Activated naive CD8-positive, alpha-beta T cell treated with anti-CD3 and anti-CD28 coated beads for 36 hours (primary cell): ENCODE measurements around the gene KLHL29. TPM values are rescaled to one million over a fixed set of nuclear protein-coding genes. Genes with fewer than 3 reads are reported as not detected.

Experiments
- DNase-seq: peaks from one replicate; pipeline ENCODE4 v3.0.0; 2021
- H3K27ac Mint-ChIP-seq: one replicate; pipeline ENCODE4 v1.8.0; 2022; ENCODE audit warnings: mild to moderate bottlenecking, moderate library complexity, mixed read lengths
- H3K27me3 Mint-ChIP-seq: one replicate; pipeline ENCODE4 v1.8.0; 2022; ENCODE audit warnings: mild to moderate bottlenecking, mixed read lengths
- H3K36me3 Mint-ChIP-seq: one replicate; pipeline ENCODE4 v1.8.0; 2021; ENCODE audit warnings: mild to moderate bottlenecking, mixed read lengths
- H3K4me1 Mint-ChIP-seq: one replicate; pipeline ENCODE4 v1.8.0; 2021; ENCODE audit warnings: mixed read lengths
- H3K4me3 Mint-ChIP-seq: one replicate; pipeline ENCODE4 v1.8.0; 2022; ENCODE audit warnings: mild to moderate bottlenecking, moderate library complexity, mixed read lengths
- H3K9me3 Mint-ChIP-seq: one replicate; pipeline ENCODE4 v1.8.0; 2022; ENCODE audit warnings: mixed read lengths
- total RNA-seq, 2 experiments: library from RNA; stranded (reverse); gene quantifications; one replicate each; pipeline ENCODE4 v1.2.3, GENCODE V29; 2021

KLHL29 gene
- total RNA-seq, 2 experiments from 2014 or later = 1.2 to 1.5 TPM

- Mint-ChIP-seq H3K27ac (no peak overlapping the region), H3K9me3 (no peaks in the 10 kb centered on the region), H3K4me1 (no peaks in the 10 kb centered on the region), H3K27me3 (no peaks in the 10 kb centered on the region), H3K4me3 (no peak overlapping the region), H3K36me3 (no peaks in the 10 kb centered on the region)
- no peak for DNase-seq
Observed at GRCh38 chr2:23585273-23586170, 200.5 kb downstream of the KLHL29 start.

GRCh38 chr2:23586741-23587306 lies 201.8 kb downstream of the KLHL29 start:
- H3K27ac Mint-ChIP-seq = no peak overlapping the region
- H3K36me3 Mint-ChIP-seq = no peaks in the 10 kb centered on the region
- no peak overlapping the region for H3K4me3 Mint-ChIP-seq
- DNase-seq = no peak
- no peaks in the 10 kb centered on the region for H3K27me3 Mint-ChIP-seq
- no peaks in the 10 kb centered on the region for H3K9me3 Mint-ChIP-seq
- H3K4me1 Mint-ChIP-seq = no peaks in the 10 kb centered on the region

- Mint-ChIP-seq H3K27ac (no peak overlapping the region), H3K9me3 (no peaks in the 10 kb centered on the region), H3K4me3 (no peak overlapping the region), H3K36me3 (no peaks in the 10 kb centered on the region), H3K4me1 (no peaks in the 10 kb centered on the region), H3K27me3 (no peaks in the 10 kb centered on the region)
- DNase-seq = no peak
Observed at GRCh38 chr2:23587341-23587880, 202.4 kb downstream of the KLHL29 start.

- no peaks in the 10 kb centered on the region for H3K27me3 Mint-ChIP-seq
- H3K4me1 Mint-ChIP-seq = no peaks in the 10 kb centered on the region
- no peaks in the 10 kb centered on the region for H3K36me3 Mint-ChIP-seq
- H3K4me3 Mint-ChIP-seq = no peak overlapping the region
- no peak for DNase-seq
- no peak overlapping the region for H3K27ac Mint-ChIP-seq
- no peaks in the 10 kb centered on the region for H3K9me3 Mint-ChIP-seq
Observed at GRCh38 chr2:23588106-23588505, 203.1 kb downstream of the KLHL29 start.

- H3K4me3 Mint-ChIP-seq = no peak overlapping the region
Observed at GRCh38 chr2:23588508-23589201, 203.7 kb downstream of the KLHL29 start.

GRCh38 chr2:23589220-23589647 lies 204.3 kb downstream of the KLHL29 start:
- DNase-seq = no peak
- no peaks in the 10 kb centered on the region for H3K36me3 Mint-ChIP-seq
- no peak overlapping the region for H3K4me3 Mint-ChIP-seq
- no peaks in the 10 kb centered on the region for H3K27me3 Mint-ChIP-seq
- no peak overlapping the region for H3K27ac Mint-ChIP-seq
- no peaks in the 10 kb centered on the region for H3K9me3 Mint-ChIP-seq
- no peaks in the 10 kb centered on the region for H3K4me1 Mint-ChIP-seq

More at GRCh38 chr2:23588508-23589201, 203.7 kb downstream of the KLHL29 start:
- no peaks in the 10 kb centered on the region for H3K4me1 Mint-ChIP-seq
- no peak for DNase-seq
- no peak overlapping the region for H3K27ac Mint-ChIP-seq
- no peaks in the 10 kb centered on the region for H3K27me3 Mint-ChIP-seq
- H3K9me3 Mint-ChIP-seq = no peaks in the 10 kb centered on the region
- H3K36me3 Mint-ChIP-seq = no peaks in the 10 kb centered on the region

- H3K4me1 Mint-ChIP-seq = no peaks in the 10 kb centered on the region
Observed at GRCh38 chr2:23589739-23590138, 204.8 kb downstream of the KLHL29 start.

GRCh38 chr2:23590241-23590869 lies 205.4 kb downstream of the KLHL29 start:
- no peaks in the 10 kb centered on the region for H3K9me3 Mint-ChIP-seq
- H3K4me3 Mint-ChIP-seq = no peak overlapping the region
- H3K27me3 Mint-ChIP-seq = no peaks in the 10 kb centered on the region
- no peaks in the 10 kb centered on the region for H3K4me1 Mint-ChIP-seq
- no peak for DNase-seq
- no peak overlapping the region for H3K27ac Mint-ChIP-seq
- no peaks in the 10 kb centered on the region for H3K36me3 Mint-ChIP-seq

More at GRCh38 chr2:23589739-23590138, 204.8 kb downstream of the KLHL29 start:
- H3K27ac Mint-ChIP-seq = no peak overlapping the region
- no peak for DNase-seq
- no peaks in the 10 kb centered on the region for H3K9me3 Mint-ChIP-seq
- no peaks in the 10 kb centered on the region for H3K27me3 Mint-ChIP-seq
- H3K4me3 Mint-ChIP-seq = no peak overlapping the region
- H3K36me3 Mint-ChIP-seq = no peaks in the 10 kb centered on the region

- Mint-ChIP-seq H3K4me1 (no peaks in the 10 kb centered on the region), H3K4me3 (no peak overlapping the region), H3K36me3 (no peaks in the 10 kb centered on the region), H3K9me3 (no peaks in the 10 kb centered on the region), H3K27me3 (no peaks in the 10 kb centered on the region), H3K27ac (no peak overlapping the region)
- no peak for DNase-seq
Observed at GRCh38 chr2:23591111-23591510, 206.1 kb downstream of the KLHL29 start.

- H3K4me3 Mint-ChIP-seq = no peak overlapping the region
- no peaks in the 10 kb centered on the region for H3K9me3 Mint-ChIP-seq
- DNase-seq = no peak
- no peaks in the 10 kb centered on the region for H3K27me3 Mint-ChIP-seq
- H3K4me1 Mint-ChIP-seq = no peaks in the 10 kb centered on the region
- H3K27ac Mint-ChIP-seq = no peak overlapping the region
- no peaks in the 10 kb centered on the region for H3K36me3 Mint-ChIP-seq
Observed at GRCh38 chr2:23592061-23592685, 207.2 kb downstream of the KLHL29 start.

GRCh38 chr2:23592898-23593751 lies 208.1 kb downstream of the KLHL29 start:
- no peaks in the 10 kb centered on the region for H3K36me3 Mint-ChIP-seq
- no peaks in the 10 kb centered on the region for H3K9me3 Mint-ChIP-seq
- no peak for DNase-seq
- no peak overlapping the region for H3K4me3 Mint-ChIP-seq
- H3K27ac Mint-ChIP-seq = no peak overlapping the region
- no peaks in the 10 kb centered on the region for H3K27me3 Mint-ChIP-seq
- no peaks in the 10 kb centered on the region for H3K4me1 Mint-ChIP-seq

GRCh38 chr2:23593752-23594459 lies 208.9 kb downstream of the KLHL29 start:
- H3K9me3 Mint-ChIP-seq = no peaks in the 10 kb centered on the region
- no peak overlapping the region for H3K27ac Mint-ChIP-seq
- H3K36me3 Mint-ChIP-seq = no peaks in the 10 kb centered on the region
- no peak overlapping the region for H3K4me3 Mint-ChIP-seq
- no peaks in the 10 kb centered on the region for H3K27me3 Mint-ChIP-seq
- no peaks in the 10 kb centered on the region for H3K4me1 Mint-ChIP-seq
- no peak for DNase-seq

GRCh38 chr2:23594460-23594825 lies 209.5 kb downstream of the KLHL29 start:
- Mint-ChIP-seq H3K9me3 (no peaks in the 10 kb centered on the region), H3K4me1 (no peaks in the 10 kb centered on the region), H3K27ac (no peak overlapping the region), H3K36me3 (no peaks in the 10 kb centered on the region), H3K4me3 (no peak overlapping the region), H3K27me3 (no peaks in the 10 kb centered on the region)
- no peak for DNase-seq
